ENCODE results near the gene SCYGR7.
A peak's percentile ranks its signal among the peaks of the same experiment; 100 is the strongest.
"Not testable (repeated sequence)": the region's sequence is repeated elsewhere in the genome, so short reads cannot be mapped to it uniquely, and the experiment has no call there.

SCYGR7 gene

GRCh38 chr2:227728035-227728434 is at the start of gene SCYGR7:
Gene SCYGR7 (plus strand): TSS chr2:227728335. CDS start chr2:227728335, 0 bp downstream.
- no peak for DNase-seq (ENCODE audit: low read depth)

DNA sequence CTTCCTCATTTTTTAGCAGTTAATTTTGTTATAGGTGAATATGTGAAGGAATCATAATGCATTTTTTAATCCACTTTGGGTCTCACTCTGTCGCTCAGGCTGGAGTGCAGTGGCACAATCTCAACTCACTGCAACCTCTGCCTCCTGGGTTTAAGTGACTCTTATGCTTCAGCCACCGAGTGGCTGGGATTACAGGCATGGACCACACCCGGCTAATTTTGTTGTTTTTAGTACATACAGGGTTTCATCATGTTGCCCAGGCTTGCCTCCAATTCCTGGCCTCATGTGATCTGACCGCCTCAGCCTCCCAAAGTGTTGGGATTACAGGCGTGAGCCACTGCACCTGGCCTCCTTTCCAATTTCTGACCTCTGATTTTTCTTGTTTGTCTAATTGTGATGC is 43.9 kb upstream of the SCYGR7 start:
- no peak for DNase-seq (ENCODE audit: low read depth)

- no peak for DNase-seq (ENCODE audit: low read depth)
Observed at GRCh38 chr2:227687189-227687588, 40.9 kb upstream of the SCYGR7 start.

GRCh38 chr2:227696990-227697679 is 31.0 kb upstream of the SCYGR7 start:
- peak; percentile 18 for DNase-seq (ENCODE audit: low read depth)

GRCh38 chr2:227701556-227701955 is 26.6 kb upstream of the SCYGR7 start:
- DNase-seq (ENCODE audit: low read depth): no peak

- DNase-seq (ENCODE audit: low read depth): peak; percentile 71
Observed at GRCh38 chr2:227703280-227703732, 24.8 kb upstream of the SCYGR7 start.

GRCh38 chr2:227703961-227704360 is 24.2 kb upstream of the SCYGR7 start:
- DNase-seq (ENCODE audit: low read depth): peak; percentile 66

DNA sequence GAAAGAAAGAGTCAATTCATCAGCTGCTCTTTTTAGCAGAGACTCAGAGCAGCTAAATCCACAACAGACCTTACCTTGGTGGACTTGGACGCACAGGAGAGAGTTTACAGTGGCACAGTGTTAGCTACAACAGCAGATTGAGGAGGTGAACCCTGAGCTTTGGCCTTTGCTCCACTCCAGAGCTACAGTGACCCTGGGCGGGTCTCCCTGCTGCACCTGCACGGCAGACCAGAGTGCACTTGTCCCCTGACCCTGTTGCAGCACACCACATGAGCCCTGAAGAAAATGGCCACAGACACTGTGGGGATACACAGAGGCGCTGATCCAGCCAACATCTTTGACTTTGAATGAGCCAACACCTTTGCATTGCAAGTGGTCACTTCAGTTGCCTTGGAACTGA is 21.3 kb upstream of the SCYGR7 start:
- DNase-seq (ENCODE audit: low read depth): no peak

DNA sequence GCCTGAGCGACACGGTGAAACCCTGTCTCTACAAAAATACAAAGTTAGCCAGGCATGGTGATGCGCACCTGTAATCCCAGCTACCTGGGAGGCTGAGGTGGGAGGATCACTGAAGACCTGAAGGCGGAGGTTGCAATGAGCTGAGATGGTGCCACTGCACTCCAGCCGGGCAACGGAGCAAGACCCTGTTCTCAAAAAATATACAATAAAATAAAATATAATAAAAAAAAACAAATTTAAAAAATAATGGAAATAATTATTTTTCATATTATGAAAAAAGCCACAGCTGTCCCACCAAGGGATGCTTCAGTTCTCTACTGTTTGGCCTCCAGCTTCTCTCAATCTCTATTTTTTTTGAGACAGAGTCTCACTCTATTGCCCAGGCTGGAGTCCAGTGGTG is 20.7 kb upstream of the SCYGR7 start:
- no peak for DNase-seq (ENCODE audit: low read depth)

DNA sequence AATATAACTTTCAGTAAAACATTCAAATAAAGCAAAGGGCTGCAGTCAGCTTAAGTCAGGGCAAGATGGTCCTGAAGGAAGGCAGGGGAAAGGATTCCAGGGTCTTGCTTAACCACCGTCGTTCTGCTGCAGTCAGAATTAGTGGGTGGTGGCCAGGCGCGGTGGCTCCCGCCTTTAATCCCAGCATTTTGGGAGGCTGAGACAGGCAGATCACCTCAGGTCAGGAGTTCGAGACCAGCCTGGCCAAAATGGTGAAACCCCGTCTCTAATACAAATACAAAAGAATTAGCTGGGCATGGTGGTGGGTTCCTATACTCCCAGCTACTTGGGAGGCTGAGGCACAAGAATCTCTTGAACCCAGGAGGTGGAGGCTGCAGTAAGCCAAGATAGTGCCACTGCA is 17.1 kb upstream of the SCYGR7 start:
- DNase-seq (ENCODE audit: low read depth): no peak

DNA sequence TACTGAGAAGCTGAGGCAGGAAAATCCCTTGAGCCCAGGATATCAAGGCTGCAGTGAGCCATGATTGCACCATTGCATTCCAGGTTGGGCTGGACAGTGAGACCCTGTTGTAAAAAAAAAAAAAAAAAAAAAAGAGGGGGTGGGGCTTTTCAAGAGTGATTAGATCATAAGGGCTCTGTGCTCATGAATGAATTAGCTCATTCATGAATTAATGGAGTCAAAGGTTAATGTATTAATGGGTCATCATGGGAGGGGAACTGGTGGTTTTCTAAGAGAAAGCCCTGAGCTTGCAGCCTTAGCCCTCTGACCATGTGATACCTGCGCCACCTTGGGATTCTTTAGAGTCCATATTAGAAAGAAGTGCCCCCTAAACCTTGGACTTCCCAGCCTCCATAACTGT is 14.8 kb upstream of the SCYGR7 start:
- no peak for DNase-seq (ENCODE audit: low read depth)

GRCh38 chr2:227716501-227716900 is 11.6 kb upstream of the SCYGR7 start:
- no peak for DNase-seq (ENCODE audit: low read depth)

- DNase-seq (ENCODE audit: low read depth): peak; percentile 80
Observed at GRCh38 chr2:227717687-227718567, 10.2 kb upstream of the SCYGR7 start, which contains the start of gene SLC19A3. Gene SLC19A3 (minus strand): TSS chr2:227718028. CDS start chr2:227702318, 15,710 bp downstream.

DNA sequence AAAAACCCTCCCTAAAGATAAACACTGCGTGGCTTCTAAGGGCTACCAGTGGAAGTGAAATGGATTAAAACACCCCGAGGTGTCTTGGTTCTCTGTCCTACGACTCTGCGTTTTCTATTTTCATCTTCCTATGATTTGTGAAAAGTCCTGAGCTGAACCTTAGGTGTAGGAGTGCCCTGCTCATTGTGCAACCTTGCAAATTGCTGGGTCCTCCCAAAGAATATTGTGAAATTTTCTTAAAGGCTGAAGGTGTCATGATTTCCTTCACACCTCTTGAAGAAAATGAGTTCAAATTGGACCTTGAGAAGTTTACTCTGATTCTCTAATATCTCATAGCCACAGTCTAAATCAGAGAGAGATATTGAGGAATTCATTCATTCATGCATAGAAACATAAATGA is 8.5 kb upstream of the SCYGR7 start:
- DNase-seq (ENCODE audit: low read depth): no peak

GRCh38 chr2:227720680-227721079 is 7.5 kb upstream of the SCYGR7 start:
- no peak for DNase-seq (ENCODE audit: low read depth)

DNA sequence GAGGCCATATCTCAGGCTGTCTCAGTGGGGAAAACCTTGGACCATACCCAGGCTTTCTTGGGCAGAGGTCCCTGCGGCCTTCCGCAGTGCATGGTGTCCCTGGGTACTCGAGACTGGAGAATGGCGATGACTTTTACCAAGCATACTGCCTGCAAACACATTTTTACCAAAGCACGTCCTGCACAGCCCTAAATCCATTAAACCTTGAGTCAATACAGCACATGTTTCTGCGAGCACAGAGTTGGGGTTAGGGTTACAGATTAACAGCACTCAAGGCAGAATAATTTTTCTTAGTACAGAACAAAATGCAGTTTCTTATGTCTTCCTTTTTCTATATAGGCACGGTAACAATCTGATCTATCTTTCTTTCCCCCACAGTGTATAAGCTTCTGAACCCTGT is 5.3 kb upstream of the SCYGR7 start:
- not testable (repeated sequence) for DNase-seq (ENCODE audit: low read depth)

- DNase-seq (ENCODE audit: low read depth): no peak
Observed at GRCh38 chr2:227724394-227725039, 3.6 kb upstream of the SCYGR7 start, which contains the start of gene SCYGR6. Gene SCYGR6 (minus strand): TSS chr2:227724757. CDS start chr2:227724757, 0 bp downstream.

DNA sequence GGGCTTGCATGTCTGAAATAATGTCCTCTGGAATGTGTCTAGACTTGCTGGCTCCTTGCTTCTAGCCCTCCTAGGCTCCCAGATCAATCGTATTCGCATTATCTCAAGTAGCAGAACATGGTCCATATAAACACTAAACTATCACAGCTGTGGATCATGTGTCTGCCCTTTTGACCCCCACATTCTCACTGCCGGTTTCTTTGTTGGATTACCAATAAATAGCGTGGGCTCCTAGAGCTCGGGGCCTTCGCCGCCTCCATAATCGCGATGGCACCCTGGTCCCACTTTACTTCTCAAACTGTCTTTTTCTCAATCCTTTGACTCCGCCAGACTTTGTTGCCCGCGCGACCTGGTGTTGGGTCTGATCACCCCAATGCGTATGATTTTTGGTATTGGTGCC is 11.2 kb downstream of the SCYGR7 start:
- no peak for DNase-seq (ENCODE audit: low read depth)

- not testable (repeated sequence) for DNase-seq (ENCODE audit: low read depth)
Observed at GRCh38 chr2:227740705-227741104, 12.6 kb downstream of the SCYGR7 start.

- no peak for DNase-seq (ENCODE audit: low read depth)
Observed at GRCh38 chr2:227745594-227745993, 17.5 kb downstream of the SCYGR7 start, which contains the start of gene SCYGR8. Gene SCYGR8 (plus strand): TSS chr2:227745894. CDS start chr2:227745894, 0 bp downstream.

DNA sequence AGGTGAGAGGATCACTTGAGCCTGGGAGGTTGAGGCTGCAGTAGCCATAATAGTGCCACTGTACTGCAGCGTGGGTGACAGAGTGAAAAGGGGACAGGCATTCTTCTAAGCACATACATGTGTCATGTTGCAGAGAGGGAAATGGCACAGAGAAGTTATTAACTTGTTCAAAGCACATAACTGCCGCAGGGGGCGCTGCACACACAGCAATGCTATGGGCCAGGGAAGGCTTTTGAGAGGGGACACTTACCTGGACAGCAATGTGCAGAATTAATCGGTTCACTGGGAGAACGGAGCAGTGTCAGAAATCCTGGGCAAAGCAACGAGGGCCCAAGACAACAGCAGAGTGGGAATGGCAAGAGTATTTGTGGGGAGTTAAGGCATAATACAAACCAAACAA is 19.9 kb downstream of the SCYGR7 start:
- DNase-seq (ENCODE audit: low read depth): no peak

GRCh38 chr2:227756261-227756660 is 28.1 kb downstream of the SCYGR7 start:
- DNase-seq (ENCODE audit: low read depth): not testable (repeated sequence)
